Muscle layer of colon (tissue), 2 donors: ENCODE measurements around the gene PRX.
A peak's percentile ranks its signal among the peaks of the same experiment; 100 is the strongest.
"Not testable (repeated sequence)": the region's sequence is repeated elsewhere in the genome, so short reads cannot be mapped to it uniquely, and the experiment has no call there.

ENCODE experiments used
- H3K27ac ChIP-seq: one replicate; pipeline ENCODE4 v1.7.0; 2013; ENCODE audit warnings: low read depth, mild to moderate bottlenecking, low read length, moderate library complexity
- H3K27me3 ChIP-seq, 2 donors: one replicate each; pipeline ENCODE4 v1.7.0; 2013; ENCODE audit warnings: low read length in 2 of 2, mild to moderate bottlenecking in 2 of 2; ENCODE audit not compliant: insufficient read depth in 2 of 2, control insufficient read depth in 1 of 2
- H3K36me3 ChIP-seq: one replicate; pipeline ENCODE4 v1.7.0; 2013; ENCODE audit warnings: mild to moderate bottlenecking, low read length; ENCODE audit not compliant: insufficient read depth
- H3K4me1 ChIP-seq: one replicate; pipeline ENCODE4 v1.7.0; 2013; ENCODE audit warnings: mild to moderate bottlenecking, low read length; ENCODE audit not compliant: insufficient read depth
- H3K4me3 ChIP-seq, 2 donors: one replicate each; pipeline ENCODE4 v1.7.0; 2013; ENCODE audit warnings: low read length in 2 of 2, low read depth in 1 of 2, mild to moderate bottlenecking in 1 of 2, moderate library complexity in 1 of 2
- H3K9ac ChIP-seq: one replicate; pipeline ENCODE4 v1.7.0; 2013; ENCODE audit warnings: low read length
- H3K9me3 ChIP-seq: one replicate; pipeline ENCODE4 v1.7.0; 2013; ENCODE audit warnings: mild to moderate bottlenecking, low read length
- donor health status: abdominal sarcoma.
- donor health status: Adenocarcinoma of cecum.

The PRX gene

GRCh38 chr19:40431698-40432097 lies 18.5 kb upstream of the PRX start:
- Histone ChIP-seq H3K4me3 (no peak overlapping the region), H3K27me3 (no peaks in the 10 kb centered on the region), H3K27ac (no peak overlapping the region), H3K36me3 (no peaks in the 10 kb centered on the region), H3K4me1 (peaks cover 12% of the 10 kb centered on the region), H3K9me3 (no peaks in the 10 kb centered on the region), H3K9ac (no peak overlapping the region)

GRCh38 chr19:40430242-40430641 lies 17.1 kb upstream of the PRX start:
- not testable (repeated sequence) for H3K9me3 ChIP-seq, H3K9ac ChIP-seq, H3K27ac ChIP-seq, H3K4me3 ChIP-seq, H3K36me3 ChIP-seq, H3K27me3 ChIP-seq
- peaks cover 11% of the 10 kb centered on the region for H3K4me1 ChIP-seq

GRCh38 chr19:40428197-40428596 lies 15.0 kb upstream of the PRX start:
- not testable (repeated sequence) for H3K27me3 ChIP-seq, H3K9ac ChIP-seq, H3K36me3 ChIP-seq, H3K9me3 ChIP-seq, H3K27ac ChIP-seq, H3K4me3 ChIP-seq
- peaks cover 18% of the 10 kb centered on the region for H3K4me1 ChIP-seq

GRCh38 chr19:40425450-40426287 lies 12.5 kb upstream of the PRX start, which contains the start of gene SERTAD1:
Gene SERTAD1, minus strand, starts transcription at chr19:40425992. Its CDS starts 2,446 bp downstream, at chr19:40423546.
- peak within 1 kb of the TSS; percentile 88 for H3K9ac ChIP-seq
- H3K27me3 ChIP-seq: no peaks in the 10 kb centered on the region
- H3K36me3 ChIP-seq: peaks cover 14% of the 10 kb centered on the region
- H3K4me1 ChIP-seq: peaks cover 31% of the 10 kb centered on the region
- H3K4me3 ChIP-seq: peak within 1 kb of the TSS; percentile 79 to 83
- peak within 1 kb of the TSS; percentile 99 for H3K27ac ChIP-seq
- H3K9me3 ChIP-seq: no peaks in the 10 kb centered on the region

GRCh38 chr19:40424637-40425449 lies 11.7 kb upstream of the PRX start:
- Histone ChIP-seq H3K9me3 (no peaks in the 10 kb centered on the region), H3K36me3 (peaks cover 14% of the 10 kb centered on the region), H3K4me3 (peak overlapping the region; percentile 79 to 83), H3K9ac (peak overlapping the region; percentile 88), H3K27me3 (no peaks in the 10 kb centered on the region), H3K4me1 (peaks cover 31% of the 10 kb centered on the region), H3K27ac (peak overlapping the region; percentile 99)

- H3K27ac ChIP-seq: no peak overlapping the region
- H3K36me3 ChIP-seq: peaks cover 14% of the 10 kb centered on the region
- no peak overlapping the region for H3K9ac ChIP-seq
- H3K4me3 ChIP-seq: no peak overlapping the region
- H3K4me1 ChIP-seq: peaks cover 31% of the 10 kb centered on the region
- no peaks in the 10 kb centered on the region for H3K27me3 ChIP-seq
- H3K9me3 ChIP-seq: no peaks in the 10 kb centered on the region
Observed at GRCh38 chr19:40423938-40424337, 10.8 kb upstream of the PRX start.

GRCh38 chr19:40422748-40423566 lies 9.8 kb upstream of the PRX start:
- Histone ChIP-seq H3K4me3 (peak overlapping the region in 1 of 2 donors; percentile 23), H3K36me3 (peaks cover 14% of the 10 kb centered on the region), H3K27me3 (no peaks in the 10 kb centered on the region), H3K27ac (peak overlapping the region; percentile 100), H3K4me1 (peaks cover 31% of the 10 kb centered on the region), H3K9ac (no peak overlapping the region), H3K9me3 (no peaks in the 10 kb centered on the region)

- Histone ChIP-seq H3K9ac (peak overlapping the region; percentile 89), H3K4me3 (no peak overlapping the region), H3K9me3 (no peaks in the 10 kb centered on the region), H3K27ac (peak overlapping the region; percentile 100), H3K4me1 (peaks cover 34% of the 10 kb centered on the region), H3K36me3 (peaks cover 14% of the 10 kb centered on the region), H3K27me3 (no peaks in the 10 kb centered on the region)
Observed at GRCh38 chr19:40421993-40422747, 9.0 kb upstream of the PRX start.

- Histone ChIP-seq H3K4me1 (peaks cover 30% of the 10 kb centered on the region), H3K9me3 (no peaks in the 10 kb centered on the region), H3K9ac (peak overlapping the region; percentile 89), H3K27me3 (no peaks in the 10 kb centered on the region), H3K27ac (peak overlapping the region; percentile 100), H3K4me3 (peak overlapping the region; percentile 48 to 65), H3K36me3 (peaks cover 14% of the 10 kb centered on the region)
Observed at GRCh38 chr19:40420766-40421765, 7.9 kb upstream of the PRX start.

- H3K9me3 ChIP-seq: no peaks in the 10 kb centered on the region
- H3K9ac ChIP-seq: no peak overlapping the region
- peaks cover 14% of the 10 kb centered on the region for H3K36me3 ChIP-seq
- no peaks in the 10 kb centered on the region for H3K27me3 ChIP-seq
- peak overlapping the region; percentile 48 to 65 for H3K4me3 ChIP-seq
- H3K4me1 ChIP-seq: peaks cover 30% of the 10 kb centered on the region
- H3K27ac ChIP-seq: peak overlapping the region; percentile 100
Observed at GRCh38 chr19:40420451-40420765, 7.2 kb upstream of the PRX start.
